Hepatocyte (in vitro differentiated cells): ENCODE data around the gene LGALS3BP. TPM values are rescaled to one million over a fixed set of nuclear protein-coding genes. Genes with fewer than 3 reads are reported as not detected.

Experiments used
- DNase-seq: peaks from one replicate; pipeline ENCODE4 v3.0.0-alpha.2; 2016; ENCODE audit warnings: low spot score
- H2AFZ ChIP-seq: fragments of 200-600 bp; sonication (generic); 2 replicates; pipeline ENCODE4 v1.6.0; 2016; ENCODE audit warnings: antibody characterized with exemption, mild to moderate bottlenecking
- H3K27ac ChIP-seq: fragments of 200-600 bp; sonication (generic); 2 replicates; pipeline ENCODE4 v1.5.1; 2016; ENCODE audit warnings: mild to moderate bottlenecking
- H3K27me3 ChIP-seq: fragments of 200-600 bp; sonication (generic); 2 replicates; pipeline ENCODE4 v1.6.1; 2016
- H3K36me3 ChIP-seq: fragments of 200-600 bp; sonication (generic); replicated peaks from 2 replicates; pipeline ENCODE4 v1.5.1; 2016; ENCODE audit warnings: low read depth; ENCODE audit not compliant: insufficient read depth
- H3K4me1 ChIP-seq: fragments of 200-600 bp; sonication (generic); 2 replicates; pipeline ENCODE4 v1.5.1; 2016; ENCODE audit warnings: mild to moderate bottlenecking, moderate library complexity; ENCODE audit not compliant: insufficient read depth
- H3K4me2 ChIP-seq: fragments of 200-600 bp; sonication (generic); 2 replicates; pipeline ENCODE4 v1.6.0; 2016
- H3K4me3 ChIP-seq: fragments of 200-600 bp; sonication (generic); 2 replicates; pipeline ENCODE4 v1.5.1; 2016; ENCODE audit warnings: mild to moderate bottlenecking
- H3K79me2 ChIP-seq: fragments of 200-600 bp; sonication (generic); 2 replicates; pipeline ENCODE4 v1.6.0; 2017; ENCODE audit warnings: mild to moderate bottlenecking
- H3K9me2 ChIP-seq: fragments of 200-600 bp; sonication (generic); replicated peaks from 2 replicates; pipeline ENCODE4 v1.6.0; 2017; ENCODE audit warnings: mild to moderate bottlenecking; ENCODE audit not compliant: insufficient read depth
- H3K9me3 ChIP-seq: fragments of 200-600 bp; sonication (generic); 2 replicates; pipeline ENCODE4 v1.5.1; 2016; ENCODE audit warnings: low read depth, mild to moderate bottlenecking
- H4K20me1 ChIP-seq: fragments of 200-600 bp; sonication (generic); 2 replicates; pipeline ENCODE4 v1.6.0; 2016; ENCODE audit warnings: mild to moderate bottlenecking; ENCODE audit not compliant: insufficient read depth, poor library complexity, severe bottlenecking
- CTCF ChIP-seq: fragments of 200-600 bp; sonication (generic); IDR thresholded peaks from 2 replicates; pipeline ENCODE4 v1.5.1; 2016; ENCODE audit warnings: antibody characterized with exemption, mild to moderate bottlenecking; ENCODE audit not compliant: poor library complexity
- EZH2 ChIP-seq: fragments of 200-600 bp; sonication (generic); IDR thresholded peaks from 2 replicates; pipeline ENCODE4 v1.6.1; 2016; ENCODE audit warnings: antibody characterized with exemption, mild to moderate bottlenecking, borderline replicate concordance
- EZH2phosphoT487 ChIP-seq: fragments of 200-600 bp; sonication (generic); IDR thresholded peaks from one replicate; pipeline ENCODE4 v1.6.1; 2018; ENCODE audit warnings: antibody characterized with exemption, mild to moderate bottlenecking, low read depth, moderate library complexity; ENCODE audit not compliant: unreplicated experiment, severe bottlenecking
- WGBS: methylation state at CpG from one replicate; pipeline ENCODE4 v1.1.6; 2016; ENCODE audit warnings: low lambda C conversion rate; ENCODE audit errors: missing lambda C conversion rate; 5-methylcytosine and 5-hydroxymethylcytosine counted together
- polyA plus RNA-seq: library from polyadenylated mRNA; unstranded; fragments of >200 nt; fragmentation: Nextera tagmentation; extraction: Ambion mirVana; gene quantifications from 2 replicates; pipeline ENCODE4 v1.2.1, GENCODE V29; 2016
- total RNA-seq: library from RNA; depleted of rRNA; stranded (reverse); fragments of >200 nt; gene quantifications from 2 replicates; pipeline ENCODE4 v1.2.3, GENCODE V29; 2014

Gene LGALS3BP
- total and polyA plus RNA-seq, 2 experiments from 2014 or later: 305 to 787 TPM

- no peaks in the 10 kb centered on the region for H3K36me3 ChIP-seq
- H3K9me3 ChIP-seq: peaks cover 7% of the 10 kb centered on the region
- 73% methylated on average over 5 of the region's 5 CpGs for WGBS
- H3K9me2 ChIP-seq: no peaks in the 10 kb centered on the region
- no peak for DNase-seq
- H3K27ac ChIP-seq: peak overlapping the region; percentile 74
- peaks cover 28% of the 10 kb centered on the region for H3K79me2 ChIP-seq
- TF ChIP-seq EZH2phosphoT487: no peak
- no peak for TF ChIP-seq CTCF
- no peak for TF ChIP-seq EZH2
- no peak overlapping the region for H3K4me2 ChIP-seq
- no peak overlapping the region for H3K4me3 ChIP-seq
- H4K20me1 ChIP-seq: peaks cover 4% of the 10 kb centered on the region
- H3K27me3 ChIP-seq: no peaks in the 10 kb centered on the region
- peaks cover 22% of the 10 kb centered on the region for H3K4me1 ChIP-seq
- no peak overlapping the region for H2AFZ ChIP-seq
These were observed 31.9 kb upstream of the LGALS3BP start for GRCh38 chr17:79011451-79012147.

GRCh38 chr17:79010304-79010646 lies 30.6 kb upstream of the LGALS3BP start:
- Histone ChIP-seq H3K27me3 (no peaks in the 10 kb centered on the region), H3K79me2 (peaks cover 39% of the 10 kb centered on the region), H3K4me1 (peaks cover 26% of the 10 kb centered on the region), H4K20me1 (peaks cover 16% of the 10 kb centered on the region), H3K36me3 (no peaks in the 10 kb centered on the region), H3K9me2 (no peaks in the 10 kb centered on the region), H3K27ac (peak overlapping the region; percentile 74), H3K4me3 (peak overlapping the region; percentile 59), H2AFZ (peak overlapping the region; percentile 74), H3K4me2 (peak overlapping the region; percentile 90), H3K9me3 (peaks cover 7% of the 10 kb centered on the region)
- no peak for DNase-seq
- 75% methylated on average over 7 of the region's 7 CpGs for WGBS
- no peak for TF ChIP-seq EZH2
- TF ChIP-seq CTCF: no peak
- no peak for TF ChIP-seq EZH2phosphoT487

GRCh38 chr17:79009397-79010303 lies 29.9 kb upstream of the LGALS3BP start, which contains the start of gene CANT1:
TSS of gene CANT1 (minus strand) at chr17:79009764. CDS start at chr17:78997622, 12,142 bp downstream.
- Histone ChIP-seq H3K4me2 (peak within 1 kb of the TSS; percentile 95), H2AFZ (peak within 1 kb of the TSS; percentile 74), H3K9me2 (no peaks in the 10 kb centered on the region), H3K4me3 (peak within 1 kb of the TSS; percentile 88), H3K27ac (peak within 1 kb of the TSS; percentile 74), H3K79me2 (peaks cover 42% of the 10 kb centered on the region), H3K27me3 (no peaks in the 10 kb centered on the region), H3K9me3 (peaks cover 3% of the 10 kb centered on the region), H4K20me1 (peaks cover 19% of the 10 kb centered on the region), H3K4me1 (peaks cover 26% of the 10 kb centered on the region), H3K36me3 (no peaks in the 10 kb centered on the region)
- TF ChIP-seq EZH2phosphoT487: no peak
- TF ChIP-seq EZH2: no peak
- no peak for TF ChIP-seq CTCF
- DNase-seq: peak; percentile 93
- 8% methylated on average over 46 of the region's 73 CpGs for WGBS
